ENCODE measurements around the gene CFAP54.

DNA sequence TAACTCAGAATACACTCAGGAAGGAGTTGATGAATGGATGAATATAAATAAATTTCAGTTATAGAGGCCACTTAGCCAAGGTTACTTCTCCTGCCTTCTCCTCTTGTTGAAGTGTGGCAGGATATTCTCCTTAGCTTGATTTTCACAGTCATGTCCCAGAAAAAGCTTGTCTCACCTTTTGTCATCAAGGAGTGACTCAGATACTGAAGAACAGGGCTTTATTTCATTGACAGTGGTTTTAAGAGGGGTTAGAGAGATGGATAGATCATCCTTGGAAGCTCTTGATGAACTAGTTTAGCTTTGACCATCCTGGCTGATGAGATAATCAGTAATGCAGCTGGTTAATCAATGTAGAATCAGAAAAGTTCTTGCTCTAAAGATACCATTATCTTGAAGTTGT, 35.0 kb upstream of the CFAP54 start:
- TF ChIP-seq, protein P1, sequence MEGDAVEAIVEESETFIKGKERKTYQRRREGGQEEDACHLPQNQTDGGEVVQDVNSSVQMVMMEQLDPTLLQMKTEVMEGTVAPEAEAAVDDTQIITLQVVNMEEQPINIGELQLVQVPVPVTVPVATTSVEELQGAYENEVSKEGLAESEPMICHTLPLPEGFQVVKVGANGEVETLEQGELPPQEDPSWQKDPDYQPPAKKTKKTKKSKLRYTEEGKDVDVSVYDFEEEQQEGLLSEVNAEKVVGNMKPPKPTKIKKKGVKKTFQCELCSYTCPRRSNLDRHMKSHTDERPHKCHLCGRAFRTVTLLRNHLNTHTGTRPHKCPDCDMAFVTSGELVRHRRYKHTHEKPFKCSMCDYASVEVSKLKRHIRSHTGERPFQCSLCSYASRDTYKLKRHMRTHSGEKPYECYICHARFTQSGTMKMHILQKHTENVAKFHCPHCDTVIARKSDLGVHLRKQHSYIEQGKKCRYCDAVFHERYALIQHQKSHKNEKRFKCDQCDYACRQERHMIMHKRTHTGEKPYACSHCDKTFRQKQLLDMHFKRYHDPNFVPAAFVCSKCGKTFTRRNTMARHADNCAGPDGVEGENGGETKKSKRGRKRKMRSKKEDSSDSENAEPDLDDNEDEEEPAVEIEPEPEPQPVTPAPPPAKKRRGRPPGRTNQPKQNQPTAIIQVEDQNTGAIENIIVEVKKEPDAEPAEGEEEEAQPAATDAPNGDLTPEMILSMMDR (conservative IDR thresholded peaks at IDR 0.05; ENCODE audit: low read depth in 2 of 2) = no peak
- TF ChIP-seq CREB1 (CRISPR knock-in tag; IDR thresholded peaks at IDR 0.05; ENCODE audit: low read depth) = no peak
- no peak for TF ChIP-seq POLR2AphosphoS5 (IDR thresholded peaks at IDR 0.05; ENCODE audit: low read depth)
- TF ChIP-seq NANOG (IDR thresholded peaks at IDR 0.05; ENCODE audit: borderline replicate concordance) = no peak
- TF ChIP-seq, protein P2, sequence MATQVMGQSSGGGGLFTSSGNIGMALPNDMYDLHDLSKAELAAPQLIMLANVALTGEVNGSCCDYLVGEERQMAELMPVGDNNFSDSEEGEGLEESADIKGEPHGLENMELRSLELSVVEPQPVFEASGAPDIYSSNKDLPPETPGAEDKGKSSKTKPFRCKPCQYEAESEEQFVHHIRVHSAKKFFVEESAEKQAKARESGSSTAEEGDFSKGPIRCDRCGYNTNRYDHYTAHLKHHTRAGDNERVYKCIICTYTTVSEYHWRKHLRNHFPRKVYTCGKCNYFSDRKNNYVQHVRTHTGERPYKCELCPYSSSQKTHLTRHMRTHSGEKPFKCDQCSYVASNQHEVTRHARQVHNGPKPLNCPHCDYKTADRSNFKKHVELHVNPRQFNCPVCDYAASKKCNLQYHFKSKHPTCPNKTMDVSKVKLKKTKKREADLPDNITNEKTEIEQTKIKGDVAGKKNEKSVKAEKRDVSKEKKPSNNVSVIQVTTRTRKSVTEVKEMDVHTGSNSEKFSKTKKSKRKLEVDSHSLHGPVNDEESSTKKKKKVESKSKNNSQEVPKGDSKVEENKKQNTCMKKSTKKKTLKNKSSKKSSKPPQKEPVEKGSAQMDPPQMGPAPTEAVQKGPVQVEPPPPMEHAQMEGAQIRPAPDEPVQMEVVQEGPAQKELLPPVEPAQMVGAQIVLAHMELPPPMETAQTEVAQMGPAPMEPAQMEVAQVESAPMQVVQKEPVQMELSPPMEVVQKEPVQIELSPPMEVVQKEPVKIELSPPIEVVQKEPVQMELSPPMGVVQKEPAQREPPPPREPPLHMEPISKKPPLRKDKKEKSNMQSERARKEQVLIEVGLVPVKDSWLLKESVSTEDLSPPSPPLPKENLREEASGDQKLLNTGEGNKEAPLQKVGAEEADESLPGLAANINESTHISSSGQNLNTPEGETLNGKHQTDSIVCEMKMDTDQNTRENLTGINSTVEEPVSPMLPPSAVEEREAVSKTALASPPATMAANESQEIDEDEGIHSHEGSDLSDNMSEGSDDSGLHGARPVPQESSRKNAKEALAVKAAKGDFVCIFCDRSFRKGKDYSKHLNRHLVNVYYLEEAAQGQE (IDR thresholded peaks at IDR 0.05; ENCODE audit: unreplicated experiment) = no peak
- no peak for TF ChIP-seq ZNF331 (CRISPR knock-in tag; IDR thresholded peaks at IDR 0.05; ENCODE audit: low read depth)
- no peak for TF ChIP-seq EZH2 (IDR thresholded peaks at IDR 0.05; ENCODE audit: low read depth, unreplicated experiment)
- no peak for TF ChIP-seq ZNF114 (CRISPR knock-in tag; IDR thresholded peaks at IDR 0.05)
- TF ChIP-seq EZH2phosphoT487 (IDR thresholded peaks at IDR 0.05; ENCODE audit: unreplicated experiment) = no peak
- no peak for TF ChIP-seq JUNB (IDR thresholded peaks at IDR 0.05; ENCODE audit: unreplicated experiment)
- no peak for TF ChIP-seq ETS1 (IDR thresholded peaks at IDR 0.05)
- TF ChIP-seq STAT1 (IDR thresholded peaks at IDR 0.05; ENCODE audit: unreplicated experiment) = no peak
- no peak for TF ChIP-seq ZNF462 (CRISPR knock-in tag; IDR thresholded peaks at IDR 0.05)
